NB4 (cell line): ENCODE results near the gene SPON2.

Experiments
- CTCF ChIP-seq: IDR thresholded peaks from one replicate; pipeline ENCODE4 v1.5.1; 2012; ENCODE audit warnings: low read depth, low read length
- POLR2A ChIP-seq: IDR thresholded peaks from 2 replicates; pipeline ENCODE4 v1.6.1; 2011; ENCODE audit warnings: mild to moderate bottlenecking; ENCODE audit not compliant: insufficient read length; ENCODE audit errors: extremely low read depth

- TF ChIP-seq POLR2A (no peak), CTCF (no peak)
These were observed 35.2 kb downstream of the SPON2 start for GRCh38 chr4:1137063-1137776.
